ENCODE data around the gene IRF2BP1.

- no peak for TF ChIP-seq CTCF (IDR thresholded peaks at IDR 0.05)
- no peak for TF ChIP-seq POLR2AphosphoS5 (IDR thresholded peaks at IDR 0.05)
Measured at GRCh38 chr19:45911291-45911690, 25.4 kb upstream of the IRF2BP1 start.
